NB4 (cell line): ENCODE measurements around the gene TNFRSF11A.

Experiments
- DNase-seq: peaks from one replicate; pipeline ENCODE4 v3.0.0; 2010; ENCODE audit warnings: low read depth
- H3K4me3 ChIP-seq: one replicate; pipeline ENCODE4 v1.5.1; 2011; ENCODE audit warnings: mild to moderate bottlenecking, low read depth, low read length, moderate library complexity
- CTCF ChIP-seq: IDR thresholded peaks from one replicate; pipeline ENCODE4 v1.5.1; 2012; ENCODE audit warnings: low read depth, low read length
- MYC ChIP-seq: IDR thresholded peaks from 2 replicates; pipeline ENCODE4 v1.6.1; 2011; ENCODE audit warnings: low read depth, low read length
- POLR2A ChIP-seq: IDR thresholded peaks from 2 replicates; pipeline ENCODE4 v1.6.1; 2011; ENCODE audit warnings: mild to moderate bottlenecking; ENCODE audit not compliant: insufficient read length; ENCODE audit errors: extremely low read depth
- TF ChIP-seq, protein P1 (sequence below): IDR thresholded peaks from 2 replicates; pipeline ENCODE4 v1.6.1; 2011; ENCODE audit warnings: low read depth, low read length

TNFRSF11A gene

GRCh38 chr18:62425465-62426190, 100.5 kb downstream of the TNFRSF11A start:
- TF ChIP-seq CTCF (peak; percentile 70), MYC (no peak)
- TF ChIP-seq, protein P1, sequence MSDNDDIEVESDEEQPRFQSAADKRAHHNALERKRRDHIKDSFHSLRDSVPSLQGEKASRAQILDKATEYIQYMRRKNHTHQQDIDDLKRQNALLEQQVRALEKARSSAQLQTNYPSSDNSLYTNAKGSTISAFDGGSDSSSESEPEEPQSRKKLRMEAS: 0 out of 2 replicates have a peak, but pooled peaks have one; percentile 6
- DNase-seq: peak; percentile 93
- no peak overlapping the region for H3K4me3 ChIP-seq

DNA sequence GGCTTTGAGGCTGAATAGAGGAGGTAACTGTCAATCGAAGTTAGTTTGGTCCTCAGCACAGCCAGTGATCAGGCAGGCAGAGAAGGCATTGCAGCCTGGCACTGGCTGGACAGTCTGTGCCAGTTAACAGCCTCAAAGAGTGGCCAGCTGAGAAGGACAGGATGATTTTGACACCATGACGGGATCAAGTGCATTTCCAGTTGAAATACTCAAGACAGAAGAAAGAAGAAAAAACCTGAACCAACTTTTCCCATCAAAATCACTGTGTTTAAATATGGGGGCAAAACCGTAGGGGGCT, 101.0 kb downstream of the TNFRSF11A start:
- no peak for DNase-seq
- no peak for TF ChIP-seq MYC
- no peak overlapping the region for H3K4me3 ChIP-seq

DNA sequence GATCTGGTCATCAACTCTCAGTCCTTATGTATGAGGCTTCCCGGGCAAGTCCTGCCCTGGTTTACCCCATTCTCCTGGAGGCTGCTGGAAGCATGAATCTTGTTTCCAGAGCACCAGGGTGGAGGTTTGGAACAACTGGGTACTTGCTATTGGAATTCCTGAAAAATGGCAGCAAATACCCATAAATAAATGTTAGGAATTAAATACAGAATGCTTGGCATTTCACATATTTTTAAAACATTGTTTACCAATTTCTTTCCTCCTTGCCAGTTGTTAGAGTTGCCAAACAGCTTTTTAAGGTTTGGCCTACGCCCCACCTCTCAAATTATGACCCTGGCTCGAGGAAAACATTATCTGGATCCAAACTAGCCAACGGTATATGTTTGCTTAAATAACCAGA, 107.1 kb downstream of the TNFRSF11A start:
- no peak overlapping the region for H3K4me3 ChIP-seq
- TF ChIP-seq POLR2A: no peak
- TF ChIP-seq, protein P1: no peak
- no peak for TF ChIP-seq CTCF
- no peak for TF ChIP-seq MYC

GRCh38 chr18:62434798-62435197, 109.7 kb downstream of the TNFRSF11A start:
- no peak overlapping the region for H3K4me3 ChIP-seq
- DNase-seq: no peak
- TF ChIP-seq POLR2A: no peak
- TF ChIP-seq, protein P1: no peak
- TF ChIP-seq MYC: no peak
- no peak for TF ChIP-seq CTCF

More for the DNA sequence above, 107.1 kb downstream of the TNFRSF11A start:
- no peak for DNase-seq

GRCh38 chr18:62435435-62436031, 110.4 kb downstream of the TNFRSF11A start:
- no peak for TF ChIP-seq MYC
- TF ChIP-seq CTCF: no peak
- TF ChIP-seq, protein P1: no peak
- TF ChIP-seq POLR2A: no peak
- no peak overlapping the region for H3K4me3 ChIP-seq
- DNase-seq: no peak

DNA sequence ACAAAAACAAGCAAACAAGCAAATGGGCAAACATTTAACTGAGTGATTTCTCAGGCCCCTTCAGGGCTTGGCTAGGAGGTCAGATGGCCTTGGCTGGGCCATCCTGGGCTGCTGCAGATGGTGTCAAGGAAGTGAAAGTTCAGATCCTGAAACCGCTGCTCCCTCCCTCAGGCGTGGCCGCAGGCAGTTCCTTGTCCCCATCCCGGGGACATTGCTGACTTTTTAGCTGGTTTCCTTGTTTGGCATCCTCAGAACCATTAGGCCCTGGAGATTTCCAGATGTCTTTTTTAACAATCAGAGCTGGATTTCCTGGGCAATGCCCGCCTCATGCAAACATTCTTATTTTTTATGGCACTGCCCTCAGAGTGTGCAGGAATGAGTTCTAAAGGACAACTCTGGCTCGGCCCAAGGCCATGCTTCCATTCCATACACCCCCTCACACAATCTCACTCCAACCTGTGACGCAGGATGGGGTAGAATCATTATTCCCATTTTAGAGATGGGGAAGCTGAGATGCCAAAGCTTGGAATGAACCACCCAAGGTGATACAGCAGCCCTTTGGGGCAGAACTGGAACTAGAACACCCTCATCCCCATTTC, 111.6 kb downstream of the TNFRSF11A start:
- DNase-seq: no peak
- TF ChIP-seq CTCF (no peak), MYC (no peak), POLR2A (no peak)
- TF ChIP-seq, protein P1: no peak
- no peak overlapping the region for H3K4me3 ChIP-seq
